ENCODE measurements around the gene KLK7.
"Not testable (repeated sequence)": the region's sequence is repeated elsewhere in the genome, so short reads cannot be mapped to it uniquely, and the experiment has no call there.

KLK7 gene

DNA sequence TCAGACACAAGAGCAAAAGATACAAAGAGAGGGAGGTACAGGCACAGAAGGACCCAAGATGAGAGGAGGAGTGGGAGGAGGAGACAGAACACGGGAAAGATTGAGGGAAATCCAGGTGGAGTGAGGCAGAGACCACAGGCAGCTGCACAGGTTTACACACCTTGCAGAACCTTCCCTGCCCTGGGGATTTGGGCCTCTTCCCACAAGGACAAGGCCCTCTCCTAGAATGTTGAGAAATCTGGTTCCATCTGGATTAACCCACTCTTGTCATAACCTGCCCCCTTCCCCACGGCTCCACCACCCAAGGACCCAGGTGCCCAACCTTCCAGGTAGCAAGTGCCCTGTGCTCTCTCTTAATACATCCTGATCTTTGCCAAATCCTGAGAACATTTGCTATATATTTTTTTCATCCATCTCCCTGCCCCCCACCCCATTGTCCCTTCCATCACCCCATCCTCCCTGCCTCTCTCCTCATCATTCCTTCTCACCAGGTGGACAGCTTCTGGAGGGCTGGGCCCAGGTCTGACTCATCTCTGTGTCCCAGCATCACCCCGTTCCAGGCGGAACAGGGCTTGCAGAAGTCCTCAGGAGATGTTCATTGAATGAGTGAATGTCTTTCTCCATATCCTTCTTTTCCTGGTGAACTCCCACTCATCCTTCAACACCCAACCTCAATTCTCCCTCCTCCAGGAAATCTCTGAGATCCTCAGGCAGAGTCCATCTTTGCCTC lies 26.5 kb upstream of the KLK7 start:
- DNase-seq, result no peak

DNA sequence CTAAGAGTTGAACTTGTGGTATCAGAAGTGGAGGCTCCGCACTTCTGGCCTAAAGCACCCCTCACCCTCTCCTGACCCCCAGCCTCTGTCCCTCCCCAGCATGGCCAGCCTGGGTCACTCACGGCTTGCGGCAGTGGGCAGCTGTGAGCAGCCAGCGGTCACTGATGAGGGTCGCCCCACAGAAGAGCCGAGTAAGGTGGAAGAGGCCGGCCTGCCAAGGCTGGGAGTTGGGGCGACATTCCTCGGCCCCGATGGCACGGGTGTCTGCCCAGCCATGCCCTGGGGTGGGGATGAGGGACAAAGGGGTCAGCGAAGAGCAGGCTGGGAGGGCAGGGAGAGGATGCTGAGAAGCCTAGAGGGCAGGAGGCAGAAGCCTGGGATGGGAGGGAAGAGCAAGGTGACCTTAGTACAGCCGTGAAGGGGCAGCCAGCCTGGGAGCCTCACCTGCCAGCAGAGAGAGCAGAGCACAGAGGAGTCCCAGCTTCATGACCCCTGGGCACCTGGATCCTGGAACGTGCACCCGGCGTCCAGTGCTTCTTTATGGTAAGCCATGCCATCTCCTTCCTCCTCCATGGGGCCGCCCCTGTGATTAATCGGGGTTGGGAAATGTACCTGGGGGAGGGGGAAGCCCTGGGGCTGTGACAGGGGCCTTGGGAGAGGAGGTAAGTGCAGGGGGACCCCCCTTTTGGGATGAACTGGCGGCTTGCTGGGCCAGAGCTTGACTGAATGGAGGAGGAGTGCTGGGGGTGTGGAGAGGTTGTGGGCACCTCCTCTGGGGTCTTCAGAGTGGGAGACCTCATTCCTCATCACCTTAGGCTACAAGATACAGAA lies 25.6 kb upstream of the KLK7 start:
- no peak for DNase-seq

- DNase-seq, result no peak
Measured at GRCh38 chr19:51007488-51007887, 23.8 kb upstream of the KLK7 start.

- no peak for DNase-seq
Measured at GRCh38 chr19:51006406-51006805, 22.7 kb upstream of the KLK7 start.

GRCh38 chr19:51005248-51005647 lies 21.5 kb upstream of the KLK7 start:
- DNase-seq, result no peak

DNA sequence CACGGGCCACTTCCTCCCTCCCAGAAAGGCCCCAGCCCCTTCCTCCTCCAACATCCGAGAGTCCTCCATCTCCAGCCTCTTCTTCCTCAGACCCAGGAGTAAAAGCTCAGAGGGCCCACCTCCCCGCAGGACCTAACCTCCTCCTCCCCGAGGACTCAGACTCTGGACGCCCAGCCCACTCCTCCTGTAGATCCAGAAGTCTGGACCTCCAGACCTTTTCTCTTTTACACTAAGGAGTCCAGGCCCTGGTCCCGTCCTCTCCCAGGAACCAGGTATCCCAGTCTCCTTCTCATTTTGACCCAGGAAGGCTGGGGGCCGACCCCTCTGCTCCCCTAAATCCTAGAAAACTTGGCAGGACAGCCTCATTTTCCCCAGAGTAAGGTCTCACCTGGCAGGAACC lies 19.6 kb upstream of the KLK7 start:
- no peak for DNase-seq

DNA sequence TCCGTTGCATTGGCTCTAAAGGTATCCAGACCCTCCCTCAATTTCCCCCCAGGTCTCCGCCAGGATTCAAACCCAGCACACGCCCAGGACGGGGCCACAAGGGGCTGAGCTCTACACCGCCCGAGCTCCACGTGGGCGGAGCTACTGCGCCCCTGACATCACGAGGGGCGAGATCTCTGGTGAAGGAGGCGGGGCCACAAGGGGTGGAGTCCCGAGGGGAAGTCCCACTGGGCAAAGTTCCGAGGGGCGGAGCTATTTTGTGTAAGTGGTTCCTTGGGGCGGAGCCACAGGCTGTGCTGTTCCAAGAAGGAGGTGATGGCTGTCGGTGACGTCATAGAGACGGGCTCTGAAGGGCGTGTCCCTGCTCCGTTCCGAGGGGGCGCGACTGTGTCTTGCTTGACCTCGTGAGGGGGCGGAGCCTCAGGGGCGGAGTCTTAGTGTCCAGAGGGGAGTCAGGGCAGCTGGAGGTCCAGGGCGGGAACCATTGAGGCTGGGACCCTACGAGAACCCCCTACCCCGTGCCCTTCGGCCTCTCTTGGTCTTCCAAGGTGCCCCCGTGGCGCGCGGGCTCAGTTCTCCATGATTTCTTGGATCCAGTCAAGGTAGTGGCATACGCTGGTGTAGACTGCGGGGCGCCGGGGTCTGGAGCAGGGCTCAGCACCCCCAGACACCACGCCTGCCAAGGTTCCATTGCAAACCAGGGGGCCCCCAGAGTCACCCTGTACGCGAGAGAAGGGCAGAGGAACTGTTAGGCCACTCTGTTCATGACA lies 19.0 kb upstream of the KLK7 start:
- DNase-seq, result peak in 3 of 4 experiments; percentile 6 to 26 (median 17)

- DNase-seq, result no peak
Measured at GRCh38 chr19:51002089-51002532, 18.4 kb upstream of the KLK7 start.

GRCh38 chr19:51001515-51001914 lies 17.8 kb upstream of the KLK7 start, which contains the start of gene KLK8:
Gene KLK8, minus strand, starts transcription at chr19:51001604. Its CDS starts 437 bp downstream, at chr19:51001167.
- DNase-seq, result no peak

DNA sequence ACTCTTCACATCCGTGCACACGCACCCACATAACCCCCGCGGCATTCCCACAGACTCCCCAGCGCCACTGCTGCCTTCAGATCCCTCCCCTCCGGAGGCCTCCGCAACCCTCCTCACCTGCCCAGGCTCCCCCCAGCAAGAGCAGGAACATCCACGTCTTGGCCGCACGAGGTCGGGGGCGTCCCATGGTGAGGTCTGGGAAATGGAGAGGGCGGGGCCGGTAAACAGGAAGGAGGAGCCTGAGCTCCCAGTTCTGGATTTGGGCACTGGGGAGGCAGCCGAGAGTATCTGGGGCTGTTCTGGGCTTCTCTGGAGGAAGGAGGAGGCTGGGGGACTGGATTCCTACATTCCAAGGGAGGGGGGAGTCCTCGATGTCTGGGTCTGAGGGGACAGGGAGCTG lies 17.3 kb upstream of the KLK7 start:
- no peak for DNase-seq

GRCh38 chr19:51000426-51000825 lies 16.7 kb upstream of the KLK7 start:
- DNase-seq, result no peak

GRCh38 chr19:50998686-50999085 lies 15.0 kb upstream of the KLK7 start:
- DNase-seq, result no peak

- DNase-seq, result no peak
Measured at GRCh38 chr19:50998061-50998460, 14.3 kb upstream of the KLK7 start.

DNA sequence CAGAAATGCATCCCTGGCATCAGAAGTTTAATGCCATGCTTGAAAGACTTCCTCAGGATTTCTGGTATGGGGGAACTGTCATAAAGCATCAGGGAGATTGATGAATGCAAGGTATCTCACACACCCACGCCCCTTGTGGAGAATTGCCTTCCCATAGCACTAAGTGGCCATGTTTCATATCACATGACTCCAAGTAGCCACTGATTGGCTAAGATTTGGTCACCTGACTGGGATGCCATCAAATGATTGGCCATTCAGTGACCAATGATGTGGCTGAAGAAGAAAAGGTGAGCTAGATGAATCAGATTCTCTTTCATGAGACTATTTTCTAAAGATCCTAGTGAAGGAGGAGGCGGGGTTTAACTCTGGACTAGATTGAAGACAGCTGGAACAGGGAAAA lies 10.4 kb upstream of the KLK7 start:
- no peak for DNase-seq

- DNase-seq, result no peak
Measured at GRCh38 chr19:50992666-50993035, 8.9 kb upstream of the KLK7 start.

DNA sequence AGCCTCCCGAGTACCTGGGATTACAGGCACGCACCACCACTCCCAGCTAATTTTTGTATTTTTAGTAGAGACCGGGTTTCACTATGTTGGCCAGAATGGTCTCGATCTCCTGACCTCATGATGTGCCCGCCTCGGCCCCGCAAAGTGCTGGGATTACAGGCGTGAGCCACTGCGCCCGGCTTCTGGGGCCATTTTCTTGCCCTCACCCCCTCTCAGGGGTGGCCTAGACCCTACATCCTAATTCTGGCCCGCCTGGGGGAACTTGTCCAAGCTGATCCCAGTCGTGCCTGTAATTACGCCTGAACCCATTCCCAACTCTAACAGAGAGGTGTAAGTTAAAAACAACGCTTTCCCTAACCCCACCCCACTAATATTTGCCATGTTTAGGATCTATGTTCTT lies 699 bp upstream of the KLK7 start:
- not testable (repeated sequence) for DNase-seq

GRCh38 chr19:50982186-50982585 lies 1.5 kb downstream of the KLK7 start:
- no peak for DNase-seq

DNA sequence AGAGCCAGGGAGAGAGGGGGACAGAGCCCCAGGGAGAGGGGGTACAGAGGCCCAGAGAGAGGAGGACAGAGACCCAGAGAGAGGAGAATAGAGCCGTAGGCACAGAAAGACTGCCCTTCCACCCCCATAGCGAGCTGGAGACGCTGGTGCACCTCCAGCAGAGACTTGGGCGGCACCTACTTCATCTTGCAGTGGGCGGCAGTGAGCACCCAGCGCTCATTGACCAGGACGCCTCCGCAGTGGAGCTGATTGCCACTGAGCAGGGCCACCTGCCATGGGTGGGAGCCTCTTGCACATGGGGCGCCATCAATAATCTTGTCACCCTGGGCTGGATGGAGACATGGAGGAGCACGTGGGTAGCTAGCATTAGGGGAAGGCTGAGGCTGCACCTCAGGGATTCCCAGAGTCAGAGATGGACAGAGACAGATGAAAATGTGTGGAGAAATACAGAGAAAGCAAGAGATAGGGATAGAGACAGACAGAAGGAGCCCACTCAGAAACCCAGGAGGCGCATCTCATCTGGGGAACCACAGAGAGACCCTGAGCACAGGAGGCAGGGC lies 2.0 kb downstream of the KLK7 start:
- DNase-seq, result no peak

GRCh38 chr19:50980208-50980607 lies 3.5 kb downstream of the KLK7 start:
- DNase-seq, result no peak

GRCh38 chr19:50979758-50980157 lies 4.0 kb downstream of the KLK7 start:
- no peak for DNase-seq

GRCh38 chr19:50978772-50979390 lies 4.8 kb downstream of the KLK7 start:
- no peak for DNase-seq

- DNase-seq, result no peak
Measured at GRCh38 chr19:50977626-50978025, 6.1 kb downstream of the KLK7 start.
